Limb (tissue), 2 donors: ENCODE data around the gene LGALS3.

ENCODE experiments used
- DNase-seq, 2 donors: peaks; one replicate each; pipeline ENCODE4 v3.0.0-alpha.2; 2016; ENCODE audit errors: extremely low spot score in 2 of 2

Gene LGALS3

GRCh38 chr14:55190906-55191202 is 61.8 kb downstream of the LGALS3 start:
- DNase-seq = no peak

- peak; percentile 93 to 99 for DNase-seq
Observed at GRCh38 chr14:55191203-55192053, 62.4 kb downstream of the LGALS3 start, which contains the start of gene DLGAP5. TSS of gene DLGAP5 (minus strand) at chr14:55191585. CDS start at chr14:55189179, 2,406 bp downstream.

GRCh38 chr14:55192054-55192621 is 63.1 kb downstream of the LGALS3 start:
- no peak for DNase-seq

GRCh38 chr14:55194656-55195355 is 65.8 kb downstream of the LGALS3 start:
- DNase-seq = no peak
